Nephron progenitor cell (in vitro differentiated cells): ENCODE data around the gene GSAP.

Experiments used
- DNase-seq: peaks from one replicate; pipeline ENCODE4 v3.0.0; 2021
- H3K27ac Mint-ChIP-seq: 2 replicates; pipeline ENCODE4 v1.8.0; 2021; ENCODE audit warnings: mild to moderate bottlenecking, moderate library complexity, mixed read lengths
- H3K27me3 Mint-ChIP-seq: 2 replicates; pipeline ENCODE4 v1.8.0; 2021; ENCODE audit warnings: mild to moderate bottlenecking, low read depth, mixed read lengths; ENCODE audit not compliant: poor library complexity
- H3K36me3 Mint-ChIP-seq: 2 replicates; pipeline ENCODE4 v1.8.0; 2021; ENCODE audit warnings: low read depth, mixed read lengths
- H3K4me1 Mint-ChIP-seq: 2 replicates; pipeline ENCODE4 v1.8.0; 2021; ENCODE audit warnings: mixed read lengths
- H3K4me3 Mint-ChIP-seq: 2 replicates; pipeline ENCODE4 v1.8.0; 2021; ENCODE audit warnings: mild to moderate bottlenecking, moderate library complexity, mixed read lengths
- H3K9me3 Mint-ChIP-seq: 2 replicates; pipeline ENCODE4 v1.8.0; 2021; ENCODE audit warnings: mild to moderate bottlenecking, moderate library complexity, mixed read lengths
- CTCF ChIP-seq: fragments of 200-600 bp; sonication (generic); IDR thresholded peaks from 2 replicates; pipeline ENCODE4 v1.5.0; 2021; ENCODE audit warnings: antibody characterized with exemption

The GSAP gene

GRCh38 chr7:77420438-77420837 lies 4.3 kb upstream of the GSAP start:
- TF ChIP-seq CTCF, result no peak
- Mint-ChIP-seq H3K36me3 (no peaks in the 10 kb centered on the region), H3K27ac (no peak overlapping the region), H3K4me3 (no peak overlapping the region), H3K9me3 (peaks cover 9% of the 10 kb centered on the region), H3K27me3 (peaks cover 46% of the 10 kb centered on the region), H3K4me1 (peaks cover 10% of the 10 kb centered on the region)
- no peak for DNase-seq

GRCh38 chr7:77419102-77419501 lies 3.0 kb upstream of the GSAP start:
- no peak overlapping the region for H3K27ac Mint-ChIP-seq
- H3K9me3 Mint-ChIP-seq, result peaks cover 12% of the 10 kb centered on the region
- peaks cover 4% of the 10 kb centered on the region for H3K4me1 Mint-ChIP-seq
- H3K27me3 Mint-ChIP-seq, result peaks cover 59% of the 10 kb centered on the region
- no peak for DNase-seq
- H3K36me3 Mint-ChIP-seq, result no peaks in the 10 kb centered on the region
- H3K4me3 Mint-ChIP-seq, result no peak overlapping the region
- no peak for TF ChIP-seq CTCF

- H3K36me3 Mint-ChIP-seq, result no peaks in the 10 kb centered on the region
- no peak for TF ChIP-seq CTCF
- peaks cover 72% of the 10 kb centered on the region for H3K27me3 Mint-ChIP-seq
- no peak overlapping the region for H3K27ac Mint-ChIP-seq
- H3K4me1 Mint-ChIP-seq, result peaks cover 4% of the 10 kb centered on the region
- no peak for DNase-seq
- H3K4me3 Mint-ChIP-seq, result no peak overlapping the region
- H3K9me3 Mint-ChIP-seq, result peaks cover 12% of the 10 kb centered on the region
Measured at GRCh38 chr7:77417801-77418200, 1.7 kb upstream of the GSAP start.

- no peak for DNase-seq
- H3K9me3 Mint-ChIP-seq, result peaks cover 12% of the 10 kb centered on the region
- H3K36me3 Mint-ChIP-seq, result no peaks in the 10 kb centered on the region
- peaks cover 79% of the 10 kb centered on the region for H3K27me3 Mint-ChIP-seq
- no peak overlapping the region for H3K27ac Mint-ChIP-seq
- H3K4me3 Mint-ChIP-seq, result peak overlapping the region; percentile 68
- H3K4me1 Mint-ChIP-seq, result peaks cover 4% of the 10 kb centered on the region
- no peak for TF ChIP-seq CTCF
Measured at GRCh38 chr7:77416621-77417371, 647 bp upstream of the GSAP start.

- no peak overlapping the region for H3K27ac Mint-ChIP-seq
- no peak for TF ChIP-seq CTCF
- H3K36me3 Mint-ChIP-seq, result no peaks in the 10 kb centered on the region
- peak; percentile 33 for DNase-seq
- H3K27me3 Mint-ChIP-seq, result peaks cover 84% of the 10 kb centered on the region
- H3K4me1 Mint-ChIP-seq, result peaks cover 4% of the 10 kb centered on the region
- peak overlapping the region; percentile 76 for H3K4me3 Mint-ChIP-seq
- peaks cover 12% of the 10 kb centered on the region for H3K9me3 Mint-ChIP-seq
Measured at GRCh38 chr7:77415476-77415822, 700 bp downstream of the GSAP start.

GRCh38 chr7:77413861-77414424 lies 2.2 kb downstream of the GSAP start:
- no peak for DNase-seq
- no peak overlapping the region for H3K27ac Mint-ChIP-seq

More at GRCh38 chr7:77413861-77414424, 2.2 kb downstream of the GSAP start:
- TF ChIP-seq CTCF, result no peak
- peaks cover 75% of the 10 kb centered on the region for H3K27me3 Mint-ChIP-seq
- H3K4me3 Mint-ChIP-seq, result no peak overlapping the region
- peaks cover 12% of the 10 kb centered on the region for H3K9me3 Mint-ChIP-seq
- no peaks in the 10 kb centered on the region for H3K36me3 Mint-ChIP-seq
- peaks cover 4% of the 10 kb centered on the region for H3K4me1 Mint-ChIP-seq
